ENCODE data around the gene CFAP97D2. TPM values are rescaled to one million over a fixed set of nuclear protein-coding genes. Genes with fewer than 3 reads are reported as not detected.

Gene CFAP97D2
- polyA plus RNA-seq, 1 donor from 2014 or later, result not detected

Small RNA genes within 50 kb of the gene (small RNA-seq; reads per million reads assigned to genes)
- 0 to 1.9 (median 0.20) reads per million in 3 experiments for gene MIR548AR

Other genes with a start within 250 kb of the CFAP97D2 start
- not detected in 2 replicates for gene C13orf46, start 205.2 kb upstream of the CFAP97D2 start, polyA plus RNA-seq
- gene RASA3, start 46.6 kb upstream of the CFAP97D2 start, polyA plus RNA-seq, result 8.5 and 10.8 TPM in 2 replicates
- 70.4 and 78.4 TPM in 2 replicates for gene CDC16, start 55.6 kb downstream of the CFAP97D2 start, polyA plus RNA-seq
- gene UPF3A, start 102.3 kb downstream of the CFAP97D2 start, polyA plus RNA-seq, result 245 and 277 TPM in 2 replicates
- 9.1 and 13.0 TPM in 2 replicates for gene CHAMP1, start 135.2 kb downstream of the CFAP97D2 start, polyA plus RNA-seq

Data from neural cell (in vitro differentiated cells).